Natural killer cell (primary cell): ENCODE measurements around the gene FOXN3. TPM values are rescaled to one million over a fixed set of nuclear protein-coding genes. Genes with fewer than 3 reads are reported as not detected.

Experiments
- ATAC-seq, 3 donors: fragments of 150-1000 bp in 2 of 3; fragments of 200-7000 bp in 1 of 3; cut with Tn5 transposase; 1 replicate in 1 of 3; 2 replicates in 2 of 3; pipeline ENCODE4 v1.10.0; 2021; ENCODE audit warnings: mild to moderate bottlenecking in 2 of 3, moderate library complexity in 2 of 3
- DNase-seq, 2 donors: peaks; one replicate each; pipeline versions ENCODE4 v3.0.0 to v3.0.0-alpha.2; 2013 to 2021; ENCODE audit warnings: mixed read lengths in 1 of 2
- H3K27ac ChIP-seq: one replicate; pipeline ENCODE4 v1.5.1; 2013; ENCODE audit warnings: mild to moderate bottlenecking, low read length
- H3K27me3 ChIP-seq: one replicate; pipeline ENCODE4 v1.6.1; 2013; ENCODE audit warnings: low read length; ENCODE audit not compliant: control insufficient read depth, insufficient read depth
- H3K36me3 ChIP-seq: one replicate; pipeline ENCODE4 v1.6.1; 2013; ENCODE audit warnings: low read length; ENCODE audit not compliant: control insufficient read depth, insufficient read depth
- H3K4me1 ChIP-seq: one replicate; pipeline ENCODE4 v1.6.1; 2013; ENCODE audit warnings: low read length; ENCODE audit not compliant: control insufficient read depth, insufficient read depth
- H3K4me3 ChIP-seq: one replicate; pipeline ENCODE4 v1.5.1; 2013; ENCODE audit warnings: low read length
- H3K9me3 ChIP-seq: one replicate; pipeline ENCODE4 v1.6.1; 2013; ENCODE audit warnings: low read length; ENCODE audit not compliant: control insufficient read depth, insufficient read depth
- H3K27ac Mint-ChIP-seq, 2 donors: one replicate each; pipeline ENCODE4 v1.8.0; 2022; ENCODE audit warnings: mild to moderate bottlenecking in 2 of 2, mixed read lengths in 2 of 2, moderate library complexity in 1 of 2
- H3K27me3 Mint-ChIP-seq, 2 donors: one replicate each; pipeline ENCODE4 v1.8.0; 2022; ENCODE audit warnings: low read depth in 2 of 2, mixed read lengths in 2 of 2
- H3K36me3 Mint-ChIP-seq: one replicate; pipeline ENCODE4 v1.8.0; 2022; ENCODE audit warnings: mixed read lengths
- H3K4me1 Mint-ChIP-seq, 2 donors: one replicate each; pipeline ENCODE4 v1.8.0; 2022; ENCODE audit warnings: mixed read lengths in 2 of 2
- H3K4me3 Mint-ChIP-seq: one replicate; pipeline ENCODE4 v1.8.0; 2022; ENCODE audit warnings: mild to moderate bottlenecking, moderate library complexity, mixed read lengths
- H3K9me3 Mint-ChIP-seq, 2 donors: one replicate each; pipeline ENCODE4 v1.8.0; 2022; ENCODE audit warnings: mixed read lengths in 2 of 2
- CTCF ChIP-seq: fragments of 200-600 bp; IDR thresholded peaks from one replicate; pipeline ENCODE4 v1.8.0; 2022; ENCODE audit warnings: antibody characterized with exemption
- WGBS: methylation state at CpG from one replicate; pipeline ENCODE4 v1.1.7; 2013; ENCODE audit warnings: missing lambda C conversion rate; ENCODE audit not compliant: insufficient coverage; 5-methylcytosine and 5-hydroxymethylcytosine counted together
- intact Hi-C: fragments of 100-400 bp; cut with micrococcal nuclease; formaldehyde crosslinking; loops from one replicate; pipeline ENCODE4 v1.14.2; 2022
- total RNA-seq, 4 donors: library from RNA; stranded (reverse); fragments of 120-200 nt in 1 of 4; gene quantifications; one replicate each; pipeline versions ENCODE4 v1.2.3 to v1.2.4, GENCODE V29; 2013 to 2022

Gene FOXN3
- total RNA-seq, 3 donors from 2014 or later (not counting 1 experiment from before 2014, with no cell fraction given), result 209 to 216 (median 209) TPM

GRCh38 chr14:89180546-89180945, 236.5 kb downstream of the FOXN3 start:
- Histone ChIP-seq H3K4me3 (no peak overlapping the region), H3K36me3 (peaks cover 14% of the 10 kb centered on the region), H3K27ac (no peak overlapping the region), H3K9me3 (no peaks in the 10 kb centered on the region), H3K4me1 (peaks cover 6% of the 10 kb centered on the region), H3K27me3 (no peaks in the 10 kb centered on the region)
- Mint-ChIP-seq H3K27me3 (no peaks in the 10 kb centered on the region), H3K4me1 (peaks cover 48 to 57% of the 10 kb centered on the region in 2 donors), H3K9me3 (no peaks in the 10 kb centered on the region), H3K27ac (peak overlapping the region in 1 of 2 donors; percentile 11), H3K36me3 (no peaks in the 10 kb centered on the region), H3K4me3 (no peak overlapping the region)
- DNase-seq, result no peak
- intact Hi-C loops, result no loop called here
- TF ChIP-seq CTCF, result no peak
- ATAC-seq, result no peak
- 97% methylated on average over 14 of the region's 14 CpGs for WGBS

- DNase-seq (no peak), ATAC-seq (no peak)
- H3K36me3 Mint-ChIP-seq, result peaks cover 1% of the 10 kb centered on the region
- Histone ChIP-seq H3K27ac (no peak overlapping the region), H3K36me3 (peaks cover 18% of the 10 kb centered on the region), H3K4me1 (peaks cover 6% of the 10 kb centered on the region), H3K27me3 (no peaks in the 10 kb centered on the region), H3K9me3 (no peaks in the 10 kb centered on the region), H3K4me3 (no peak overlapping the region)
- no peaks in the 10 kb centered on the region for H3K27me3 Mint-ChIP-seq
- 97% methylated on average over 13 of the region's 13 CpGs for WGBS
- peaks cover 42 to 51% of the 10 kb centered on the region in 2 donors for H3K4me1 Mint-ChIP-seq
- H3K27ac Mint-ChIP-seq, result peak overlapping the region; percentile 34 to 69
- no peak for TF ChIP-seq CTCF
- H3K9me3 Mint-ChIP-seq, result no peaks in the 10 kb centered on the region
- no peak overlapping the region for H3K4me3 Mint-ChIP-seq
- intact Hi-C loops, result loop anchor here (10.0 kb wide), 1 partner anchor 135 kb away; no protein-coding TSS in a partner anchor
Measured at GRCh38 chr14:89179891-89180404, 237.1 kb downstream of the FOXN3 start.

- no peak for TF ChIP-seq CTCF
- Mint-ChIP-seq H3K36me3 (peaks cover 7% of the 10 kb centered on the region), H3K4me1 (peaks cover 41 to 47% of the 10 kb centered on the region in 2 donors), H3K4me3 (no peak overlapping the region), H3K9me3 (no peaks in the 10 kb centered on the region), H3K27me3 (no peaks in the 10 kb centered on the region), H3K27ac (peak overlapping the region; percentile 34 to 69)
- peaks cover 18% of the 10 kb centered on the region for H3K36me3 ChIP-seq
- H3K4me1 ChIP-seq, result peaks cover 6% of the 10 kb centered on the region
- intact Hi-C loops, result loop anchor here (10.0 kb wide), 1 partner anchor 134 kb away; no protein-coding TSS in a partner anchor
- H3K27ac ChIP-seq, result no peak overlapping the region
- DNase-seq (no peak), ATAC-seq (no peak)
- H3K9me3 ChIP-seq, result no peaks in the 10 kb centered on the region
- H3K4me3 ChIP-seq, result no peak overlapping the region
- H3K27me3 ChIP-seq, result no peaks in the 10 kb centered on the region
- WGBS, result 96% methylated on average over 6 of the region's 7 CpGs
Measured at GRCh38 chr14:89178800-89179535, 238.1 kb downstream of the FOXN3 start.
